ENCODE data around the gene DDTL.

GRCh38 chr22:23970816-23971486 is 4.3 kb downstream of the DDTL start:
- no peak for TF ChIP-seq CTCF (IDR thresholded peaks at IDR 0.05; ENCODE audit: low read depth, low read length, poor library complexity, severe bottlenecking)
- no peak for TF ChIP-seq EZH2phosphoT487 (IDR thresholded peaks at IDR 0.05; ENCODE audit: borderline replicate concordance, low read length)
